ENCODE data around the gene FOXL1. TPM values are rescaled to one million over a fixed set of nuclear protein-coding genes. Genes with fewer than 3 reads are reported as not detected.
A peak's percentile ranks its signal among the peaks of the same experiment; 100 is the strongest.

Gene FOXL1
- total RNA-seq, 2 experiments from 2014 or later = not detected

- H3K4me1 Mint-ChIP-seq = peaks cover 7% of the 10 kb centered on the region
- ATAC-seq (no peak), DNase-seq (no peak)
- no peaks in the 10 kb centered on the region for H3K36me3 Mint-ChIP-seq (ENCODE audit: low read depth)
- ChIA-PET CTCF (no interaction called here), POLR2A (no interaction called here)
- H3K27ac Mint-ChIP-seq = no peak overlapping the region
- peaks cover 30% of the 10 kb centered on the region for H3K27me3 Mint-ChIP-seq
- peaks cover 2% of the 10 kb centered on the region for H3K9me3 Mint-ChIP-seq (ENCODE audit: low read depth)
- H3K4me3 Mint-ChIP-seq = no peak overlapping the region
- intact Hi-C loops (cut with DNase I, micrococcal nuclease) = no loop called here
Measured at GRCh38 chr16:86602521-86602920, 24.2 kb downstream of the FOXL1 start.

- Mint-ChIP-seq H3K4me1 (peaks cover 7% of the 10 kb centered on the region), H3K36me3 (ENCODE audit: low read depth) (no peaks in the 10 kb centered on the region), H3K27ac (no peak overlapping the region), H3K4me3 (peak overlapping the region; percentile 62), H3K9me3 (ENCODE audit: low read depth) (peaks cover 2% of the 10 kb centered on the region), H3K27me3 (peaks cover 22% of the 10 kb centered on the region)
- ChIA-PET CTCF (interaction anchor here (0.6 kb wide), 1 partner anchor 40 kb away, joined by 3 read pairs; no protein-coding TSS in a partner anchor), POLR2A (interaction anchor here (0.8 kb wide), 1 partner anchor 280 kb away, joined by 3 read pairs; no protein-coding TSS in a partner anchor)
- peak; percentile 88 for ATAC-seq
- intact Hi-C loops (cut with DNase I, micrococcal nuclease) = no loop called here
- peak; percentile 43 for DNase-seq
Measured at GRCh38 chr16:86604436-86605193, 26.3 kb downstream of the FOXL1 start.

GRCh38 chr16:86605950-86606349 is 27.6 kb downstream of the FOXL1 start:
- POLR2A ChIA-PET = no interaction called here
- Mint-ChIP-seq H3K36me3 (ENCODE audit: low read depth) (no peaks in the 10 kb centered on the region), H3K9me3 (ENCODE audit: low read depth) (peaks cover 2% of the 10 kb centered on the region), H3K4me1 (peaks cover 7% of the 10 kb centered on the region), H3K27ac (no peak overlapping the region), H3K27me3 (peaks cover 19% of the 10 kb centered on the region), H3K4me3 (no peak overlapping the region)
- DNase-seq (no peak), ATAC-seq (no peak)
- CTCF ChIA-PET = no interaction called here
- intact Hi-C loops (cut with DNase I, micrococcal nuclease) = no loop called here

GRCh38 chr16:86608301-86608747 is 30.0 kb downstream of the FOXL1 start:
- peaks cover 16% of the 10 kb centered on the region for H3K27me3 Mint-ChIP-seq
- no peaks in the 10 kb centered on the region for H3K36me3 Mint-ChIP-seq (ENCODE audit: low read depth)
- POLR2A ChIA-PET = no interaction called here

GRCh38 chr16:86609115-86609514 is 30.8 kb downstream of the FOXL1 start:
- no peak for ATAC-seq
- CTCF ChIA-PET = interaction anchor here (0.8 kb wide), 1 partner anchor 42 kb away, joined by 5 read pairs; no protein-coding TSS in a partner anchor
- POLR2A ChIA-PET = no interaction called here
- no peak overlapping the region for H3K27ac Mint-ChIP-seq
- no peaks in the 10 kb centered on the region for H3K9me3 Mint-ChIP-seq (ENCODE audit: low read depth)
- peaks cover 7% of the 10 kb centered on the region for H3K4me1 Mint-ChIP-seq
- H3K36me3 Mint-ChIP-seq (ENCODE audit: low read depth) = no peaks in the 10 kb centered on the region
- H3K27me3 Mint-ChIP-seq = peaks cover 17% of the 10 kb centered on the region
- no peak overlapping the region for H3K4me3 Mint-ChIP-seq
- no peak for DNase-seq
- intact Hi-C loops (cut with DNase I, micrococcal nuclease) = no loop called here

More at GRCh38 chr16:86608301-86608747, 30.0 kb downstream of the FOXL1 start:
- CTCF ChIA-PET = no interaction called here
- peaks cover 7% of the 10 kb centered on the region for H3K4me1 Mint-ChIP-seq
- intact Hi-C loops (cut with DNase I, micrococcal nuclease) = no loop called here
- no peak overlapping the region for H3K4me3 Mint-ChIP-seq
- no peak overlapping the region for H3K27ac Mint-ChIP-seq
- DNase-seq = no peak
- no peak for ATAC-seq
- H3K9me3 Mint-ChIP-seq (ENCODE audit: low read depth) = peaks cover 2% of the 10 kb centered on the region

GRCh38 chr16:86609661-86610060 is 31.3 kb downstream of the FOXL1 start:
- Mint-ChIP-seq H3K9me3 (ENCODE audit: low read depth) (no peaks in the 10 kb centered on the region), H3K36me3 (ENCODE audit: low read depth) (no peaks in the 10 kb centered on the region), H3K4me1 (peaks cover 6% of the 10 kb centered on the region), H3K4me3 (no peak overlapping the region), H3K27me3 (peaks cover 15% of the 10 kb centered on the region), H3K27ac (no peak overlapping the region)
- ChIA-PET POLR2A (no interaction called here), CTCF (interaction anchor here (0.8 kb wide), 1 partner anchor 41 kb away, joined by 5 read pairs; no protein-coding TSS in a partner anchor)
- intact Hi-C loops (cut with DNase I, micrococcal nuclease) = no loop called here
- DNase-seq (no peak), ATAC-seq (no peak)

GRCh38 chr16:86610779-86611524 is 32.6 kb downstream of the FOXL1 start:
- ATAC-seq (no peak), DNase-seq (no peak)
- CTCF ChIA-PET = no interaction called here
- H3K27ac Mint-ChIP-seq = no peak overlapping the region
- no peaks in the 10 kb centered on the region for H3K9me3 Mint-ChIP-seq (ENCODE audit: low read depth)
- POLR2A ChIA-PET = no interaction called here
- no peaks in the 10 kb centered on the region for H3K4me1 Mint-ChIP-seq
- intact Hi-C loops (cut with DNase I, micrococcal nuclease) = no loop called here
- peaks cover 11% of the 10 kb centered on the region for H3K27me3 Mint-ChIP-seq
- no peak overlapping the region for H3K4me3 Mint-ChIP-seq
- no peaks in the 10 kb centered on the region for H3K36me3 Mint-ChIP-seq (ENCODE audit: low read depth)

GRCh38 chr16:86611525-86611855 is 33.1 kb downstream of the FOXL1 start:
- DNase-seq (no peak), ATAC-seq (no peak)
- POLR2A ChIA-PET = no interaction called here
- Mint-ChIP-seq H3K9me3 (ENCODE audit: low read depth) (no peaks in the 10 kb centered on the region), H3K27me3 (peaks cover 11% of the 10 kb centered on the region), H3K27ac (no peak overlapping the region), H3K4me1 (no peaks in the 10 kb centered on the region), H3K36me3 (ENCODE audit: low read depth) (no peaks in the 10 kb centered on the region), H3K4me3 (no peak overlapping the region)
- CTCF ChIA-PET = no interaction called here
- intact Hi-C loops (cut with DNase I, micrococcal nuclease) = no loop called here

- Mint-ChIP-seq H3K36me3 (ENCODE audit: low read depth) (no peaks in the 10 kb centered on the region), H3K9me3 (ENCODE audit: low read depth) (no peaks in the 10 kb centered on the region), H3K4me3 (no peak overlapping the region), H3K27me3 (peaks cover 9% of the 10 kb centered on the region), H3K4me1 (no peaks in the 10 kb centered on the region), H3K27ac (no peak overlapping the region)
- ChIA-PET POLR2A (no interaction called here), CTCF (no interaction called here)
- intact Hi-C loops (cut with DNase I, micrococcal nuclease) = no loop called here
- no peak for DNase-seq
- no peak for ATAC-seq
Measured at GRCh38 chr16:86611941-86612340, 33.6 kb downstream of the FOXL1 start.

- Mint-ChIP-seq H3K27ac (no peak overlapping the region), H3K4me1 (no peaks in the 10 kb centered on the region), H3K9me3 (ENCODE audit: low read depth) (no peaks in the 10 kb centered on the region), H3K36me3 (ENCODE audit: low read depth) (no peaks in the 10 kb centered on the region), H3K27me3 (peaks cover 10% of the 10 kb centered on the region), H3K4me3 (no peak overlapping the region)
- intact Hi-C loops (cut with DNase I, micrococcal nuclease) = no loop called here
- CTCF ChIA-PET = interaction anchor here (0.6 kb wide), 1 partner anchor 1866 kb away, joined by 3 read pairs; no protein-coding TSS in a partner anchor
- no peak for ATAC-seq
- DNase-seq = no peak
- POLR2A ChIA-PET = no interaction called here
Measured at GRCh38 chr16:86614699-86615098, 36.4 kb downstream of the FOXL1 start.

GRCh38 chr16:86616906-86617305 is 38.6 kb downstream of the FOXL1 start:
- no peak overlapping the region for H3K4me3 Mint-ChIP-seq
- no peaks in the 10 kb centered on the region for H3K9me3 Mint-ChIP-seq (ENCODE audit: low read depth)
- no peaks in the 10 kb centered on the region for H3K36me3 Mint-ChIP-seq (ENCODE audit: low read depth)
- no peaks in the 10 kb centered on the region for H3K4me1 Mint-ChIP-seq
- intact Hi-C loops (cut with DNase I, micrococcal nuclease) = no loop called here
- POLR2A ChIA-PET = no interaction called here
- H3K27ac Mint-ChIP-seq = no peak overlapping the region
- CTCF ChIA-PET = no interaction called here
- no peak for ATAC-seq
- DNase-seq = no peak
- peaks cover 8% of the 10 kb centered on the region for H3K27me3 Mint-ChIP-seq
